Endothelial cell (in vitro differentiated cells): ENCODE data around the gene ZNF836. TPM values are rescaled to one million over a fixed set of nuclear protein-coding genes. Genes with fewer than 3 reads are reported as not detected.

Source experiments
- DNase-seq: peaks from one replicate; pipeline ENCODE4 v3.0.0; 2021; ENCODE audit warnings: low spot score
- H3K27ac Mint-ChIP-seq: one replicate; pipeline ENCODE4 v1.8.0; 2021; ENCODE audit warnings: mixed read lengths, inconsistent platforms; ENCODE audit not compliant: unreplicated experiment
- H3K27me3 Mint-ChIP-seq: one replicate; pipeline ENCODE4 v1.8.0; 2021; ENCODE audit warnings: mild to moderate bottlenecking, moderate library complexity, mixed read lengths, inconsistent platforms; ENCODE audit not compliant: unreplicated experiment
- H3K36me3 Mint-ChIP-seq: one replicate; pipeline ENCODE4 v1.8.0; 2021; ENCODE audit warnings: mild to moderate bottlenecking, low read depth, mixed read lengths, inconsistent platforms; ENCODE audit not compliant: unreplicated experiment
- H3K4me1 Mint-ChIP-seq: one replicate; pipeline ENCODE4 v1.8.0; 2021; ENCODE audit warnings: mild to moderate bottlenecking, mixed read lengths, inconsistent platforms; ENCODE audit not compliant: unreplicated experiment
- H3K4me3 Mint-ChIP-seq: one replicate; pipeline ENCODE4 v1.8.0; 2021; ENCODE audit warnings: mild to moderate bottlenecking, mixed read lengths, inconsistent platforms; ENCODE audit not compliant: unreplicated experiment
- H3K9me3 Mint-ChIP-seq: one replicate; pipeline ENCODE4 v1.8.0; 2021; ENCODE audit warnings: mixed read lengths, inconsistent platforms; ENCODE audit not compliant: unreplicated experiment
- CTCF ChIP-seq: fragments of 200-600 bp; sonication (generic); IDR thresholded peaks from one replicate; pipeline ENCODE4 v1.5.0; 2021; ENCODE audit warnings: antibody characterized with exemption; ENCODE audit not compliant: unreplicated experiment
- total RNA-seq: library from RNA; stranded (reverse); fragmentation: NEBNext Ultra II Directional; extraction: Animal tissue kit (Norgen Biotek cat#: 25700); gene quantifications from one replicate; pipeline ENCODE4 v1.2.1, GENCODE V29; 2021; ENCODE audit not compliant: unreplicated experiment

Gene ZNF836
- total RNA-seq, 1 donor from 2014 or later, result 15.4 TPM

- TF ChIP-seq CTCF, result no peak
- no peak overlapping the region for H3K27ac Mint-ChIP-seq
- peak overlapping the region; percentile 39 for H3K4me3 Mint-ChIP-seq
- DNase-seq, result no peak
- no peaks in the 10 kb centered on the region for H3K4me1 Mint-ChIP-seq
- H3K27me3 Mint-ChIP-seq, result peaks cover 10% of the 10 kb centered on the region
- peaks cover 93% of the 10 kb centered on the region for H3K36me3 Mint-ChIP-seq
- peaks cover 72% of the 10 kb centered on the region for H3K9me3 Mint-ChIP-seq
Observed at GRCh38 chr19:52120286-52120685, 51.1 kb downstream of the ZNF836 start.

- H3K36me3 Mint-ChIP-seq, result peaks cover 83% of the 10 kb centered on the region
- H3K27me3 Mint-ChIP-seq, result peaks cover 14% of the 10 kb centered on the region
- H3K4me1 Mint-ChIP-seq, result no peaks in the 10 kb centered on the region
- peak overlapping the region; percentile 82 for H3K4me3 Mint-ChIP-seq
- H3K9me3 Mint-ChIP-seq, result peaks cover 84% of the 10 kb centered on the region
- no peak for TF ChIP-seq CTCF
- no peak for DNase-seq
- no peak overlapping the region for H3K27ac Mint-ChIP-seq
Observed at GRCh38 chr19:52115526-52116053, 55.8 kb downstream of the ZNF836 start.

GRCh38 chr19:52114691-52115090, 56.7 kb downstream of the ZNF836 start:
- no peak for TF ChIP-seq CTCF

GRCh38 chr19:52112624-52113023, 58.8 kb downstream of the ZNF836 start:
- peaks cover 60% of the 10 kb centered on the region for H3K36me3 Mint-ChIP-seq
- peaks cover 59% of the 10 kb centered on the region for H3K9me3 Mint-ChIP-seq
- H3K27me3 Mint-ChIP-seq, result peaks cover 10% of the 10 kb centered on the region
- DNase-seq, result no peak
- H3K4me1 Mint-ChIP-seq, result no peaks in the 10 kb centered on the region
- H3K4me3 Mint-ChIP-seq, result no peak overlapping the region
- H3K27ac Mint-ChIP-seq, result no peak overlapping the region
- TF ChIP-seq CTCF, result no peak

More at GRCh38 chr19:52114691-52115090, 56.7 kb downstream of the ZNF836 start:
- peak overlapping the region; percentile 82 for H3K4me3 Mint-ChIP-seq
- no peak overlapping the region for H3K27ac Mint-ChIP-seq
- H3K36me3 Mint-ChIP-seq, result peaks cover 77% of the 10 kb centered on the region
- peaks cover 14% of the 10 kb centered on the region for H3K27me3 Mint-ChIP-seq
- H3K9me3 Mint-ChIP-seq, result peaks cover 79% of the 10 kb centered on the region
- DNase-seq, result no peak
- H3K4me1 Mint-ChIP-seq, result no peaks in the 10 kb centered on the region

GRCh38 chr19:52110780-52111179, 60.6 kb downstream of the ZNF836 start:
- Mint-ChIP-seq H3K9me3 (peaks cover 55% of the 10 kb centered on the region), H3K4me1 (no peaks in the 10 kb centered on the region), H3K27me3 (peaks cover 6% of the 10 kb centered on the region), H3K27ac (no peak overlapping the region), H3K36me3 (peaks cover 54% of the 10 kb centered on the region), H3K4me3 (peak overlapping the region; percentile 31)
- no peak for DNase-seq
- no peak for TF ChIP-seq CTCF

Other genes starting within 250 kb of the ZNF836 start
- 10.9 TPM for gene ZNF613, start 244.1 kb downstream of the ZNF836 start, total RNA-seq
- gene ZNF350, start 184.8 kb downstream of the ZNF836 start, total RNA-seq, result 8.9 TPM
- gene ZNF615, start 163.4 kb downstream of the ZNF836 start, total RNA-seq, result 13.5 TPM
- gene ZNF614, start 143.2 kb downstream of the ZNF836 start, total RNA-seq, result 12.1 TPM
- 10.3 TPM for gene ZNF432, start 122.8 kb downstream of the ZNF836 start, total RNA-seq
- 16.3 TPM for gene ZNF841, start 75.9 kb downstream of the ZNF836 start, total RNA-seq
- 18.5 TPM for gene ZNF616, start 31.7 kb downstream of the ZNF836 start, total RNA-seq
- gene PPP2R1A, start 18.4 kb upstream of the ZNF836 start, total RNA-seq, result 302 TPM
- gene ZNF766, start 98.0 kb upstream of the ZNF836 start, total RNA-seq, result 16.4 TPM
- gene ZNF480, start 125.5 kb upstream of the ZNF836 start, total RNA-seq, result 18.1 TPM
- 7.5 TPM for gene ZNF610, start 164.6 kb upstream of the ZNF836 start, total RNA-seq
- 10.3 TPM for gene ZNF880, start 198.3 kb upstream of the ZNF836 start, total RNA-seq
- gene ZNF528, start 226.2 kb upstream of the ZNF836 start, total RNA-seq, result 3.9 TPM